DMS 273 (cell line): ENCODE results near the gene PRG2.
A peak's percentile ranks its signal among the peaks of the same experiment; 100 is the strongest.
"Not testable (repeated sequence)": the region's sequence is repeated elsewhere in the genome, so short reads cannot be mapped to it uniquely, and the experiment has no call there.

Experiments
- DNase-seq: peaks from one replicate; lab custom pipeline; 2025; ENCODE audit not compliant: unreplicated experiment; lab: John Stamatoyannopoulos, UW

PRG2 gene

DNA sequence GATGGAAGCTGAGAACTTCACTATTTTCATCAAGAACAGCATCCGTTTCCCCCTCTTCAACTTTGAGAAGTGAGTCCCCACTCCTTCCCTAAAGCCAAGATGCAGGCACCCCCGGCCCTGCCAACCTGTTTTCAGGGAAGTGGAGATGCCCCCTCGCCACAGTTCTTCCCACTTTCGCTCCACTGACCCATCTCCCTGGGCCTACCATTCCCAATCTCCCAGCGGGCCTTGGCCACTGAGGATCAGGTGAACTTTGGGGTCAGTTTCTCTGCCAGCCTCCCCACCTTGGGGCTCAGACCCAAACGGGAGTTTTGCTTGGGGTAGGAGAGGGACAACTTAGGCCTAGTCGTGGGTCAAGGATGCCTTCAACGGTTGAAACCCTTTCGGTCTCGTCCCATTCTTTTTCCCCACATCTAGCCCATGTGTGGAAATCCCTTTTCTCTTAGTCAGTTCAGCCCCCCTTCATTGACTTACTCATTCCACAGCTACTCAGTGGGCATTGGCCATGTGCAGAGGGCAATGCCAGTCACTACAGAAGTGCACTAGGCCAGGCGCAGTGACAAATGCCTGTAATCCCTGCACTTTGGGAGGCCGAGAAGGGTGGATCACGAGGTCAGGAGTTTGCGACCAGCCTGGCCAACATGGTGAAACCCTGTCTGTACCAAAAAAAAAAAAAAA lies 41.7 kb downstream of the PRG2 start:
- DNase-seq = no peak

DNA sequence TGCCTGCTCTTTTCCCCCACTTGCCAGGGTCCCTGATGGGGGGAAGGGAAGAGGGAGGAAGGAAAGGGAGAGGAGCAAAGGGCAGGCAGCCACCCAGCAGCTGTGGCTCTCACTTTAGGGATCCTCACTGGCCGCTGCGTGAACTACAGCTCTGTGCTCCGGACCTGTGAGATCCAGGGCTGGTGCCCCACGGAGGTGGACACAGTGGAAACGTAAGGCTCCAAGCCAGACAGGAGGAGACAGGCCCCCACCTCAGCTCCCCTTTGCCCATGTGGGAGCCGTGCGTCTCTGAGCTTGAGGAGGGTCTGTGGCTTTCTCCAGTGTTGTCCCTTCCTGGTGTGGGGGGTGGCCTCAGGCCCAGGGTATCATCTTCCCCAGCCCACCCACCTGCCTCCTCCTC lies 42.4 kb downstream of the PRG2 start:
- DNase-seq = no peak

DNA sequence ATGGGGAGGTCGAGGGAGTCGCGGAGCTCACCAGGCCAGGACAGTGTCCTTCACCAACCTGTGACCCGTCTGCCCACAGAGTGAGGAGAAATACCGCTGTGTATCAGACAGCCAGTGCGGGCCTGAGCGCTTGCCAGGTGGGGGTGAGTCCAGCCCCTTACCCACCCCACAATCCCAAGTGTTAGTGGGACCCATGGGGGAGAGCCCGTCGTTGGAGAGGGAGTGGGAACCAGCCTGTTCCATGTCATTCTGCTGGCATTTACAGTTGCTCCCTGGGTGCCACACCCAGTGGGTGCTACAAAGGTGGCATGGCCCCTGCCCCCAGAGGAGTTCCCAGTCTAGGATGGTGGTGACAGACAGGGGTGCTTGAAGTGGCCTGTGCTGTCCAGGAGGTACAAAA lies 43.1 kb downstream of the PRG2 start:
- DNase-seq = no peak

- peak; percentile 83 for DNase-seq
Observed at GRCh38 chr11:57345555-57346211, 44.8 kb downstream of the PRG2 start.

DNA sequence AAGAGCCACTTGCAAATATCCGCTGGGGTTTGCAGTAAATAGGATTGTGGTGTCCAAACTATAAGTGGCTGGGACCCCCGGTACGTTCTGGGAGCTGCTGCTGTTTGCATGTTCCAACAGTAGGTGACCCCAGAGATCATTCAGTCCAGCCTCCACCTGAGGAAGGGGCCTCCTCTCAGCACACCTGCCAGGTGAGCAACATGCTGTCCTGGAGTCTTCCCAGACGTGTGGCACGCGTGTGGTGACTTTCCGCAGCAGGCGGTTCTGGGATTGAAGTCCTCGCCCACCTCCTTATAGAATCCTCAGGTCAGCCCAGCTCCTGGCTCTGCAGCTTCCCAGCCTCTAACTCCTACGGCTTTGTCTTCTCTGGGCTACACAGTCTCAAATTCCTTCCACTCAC lies 45.6 kb downstream of the PRG2 start:
- no peak for DNase-seq

GRCh38 chr11:57343825-57344224 lies 46.6 kb downstream of the PRG2 start:
- DNase-seq = no peak

DNA sequence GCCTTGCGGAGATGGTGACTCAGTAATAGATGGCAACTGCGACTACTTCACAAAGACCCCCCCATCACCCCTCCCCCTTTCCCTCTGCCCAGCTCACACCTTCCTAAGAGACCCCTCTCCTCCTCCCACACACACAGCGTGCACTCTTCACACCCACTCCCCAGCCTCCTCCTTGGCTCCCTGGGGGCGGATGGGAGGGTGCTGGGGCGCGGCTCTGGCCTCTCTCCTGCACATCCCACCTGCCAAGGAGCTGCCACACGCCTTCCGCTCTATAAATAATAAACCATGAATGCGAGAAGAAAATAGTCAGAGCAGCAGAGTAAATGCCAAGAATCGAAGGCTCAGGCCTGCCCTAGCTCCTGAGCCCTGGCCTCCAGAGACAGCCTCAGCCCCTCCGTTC lies 47.7 kb downstream of the PRG2 start:
- DNase-seq = no peak

- no peak for DNase-seq
Observed at GRCh38 chr11:57341250-57341808, 49.1 kb downstream of the PRG2 start.

DNA sequence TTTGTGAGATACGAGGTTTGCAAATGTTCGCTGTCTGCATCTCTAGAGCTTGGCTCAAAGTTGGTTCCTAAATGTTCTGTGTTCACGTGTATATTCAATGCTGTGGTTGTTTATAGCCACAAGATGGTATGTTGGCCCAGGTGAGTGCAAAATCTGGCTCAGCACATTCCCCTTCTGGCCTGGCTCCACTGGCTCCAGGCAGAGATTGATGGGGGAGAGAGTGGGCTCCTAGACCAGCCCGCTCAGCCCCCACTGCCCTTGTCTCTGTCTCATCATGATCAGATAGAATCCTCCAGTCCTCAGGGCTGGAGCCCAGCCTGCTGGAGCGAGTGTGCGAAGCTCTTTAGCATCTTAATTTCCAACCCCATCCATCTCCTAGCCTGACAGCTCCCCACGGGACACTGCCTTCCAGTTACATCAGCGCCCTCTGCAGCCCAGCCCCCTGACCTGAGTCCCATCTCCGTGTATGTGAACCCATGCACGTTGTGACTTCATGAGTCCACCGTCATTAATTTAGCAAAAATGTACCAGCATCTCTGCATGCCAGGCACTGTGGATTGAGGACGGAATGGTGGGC lies 50.3 kb downstream of the PRG2 start:
- peak; percentile 63 for DNase-seq

GRCh38 chr11:57339328-57339727 lies 51.1 kb downstream of the PRG2 start:
- no peak for DNase-seq

DNA sequence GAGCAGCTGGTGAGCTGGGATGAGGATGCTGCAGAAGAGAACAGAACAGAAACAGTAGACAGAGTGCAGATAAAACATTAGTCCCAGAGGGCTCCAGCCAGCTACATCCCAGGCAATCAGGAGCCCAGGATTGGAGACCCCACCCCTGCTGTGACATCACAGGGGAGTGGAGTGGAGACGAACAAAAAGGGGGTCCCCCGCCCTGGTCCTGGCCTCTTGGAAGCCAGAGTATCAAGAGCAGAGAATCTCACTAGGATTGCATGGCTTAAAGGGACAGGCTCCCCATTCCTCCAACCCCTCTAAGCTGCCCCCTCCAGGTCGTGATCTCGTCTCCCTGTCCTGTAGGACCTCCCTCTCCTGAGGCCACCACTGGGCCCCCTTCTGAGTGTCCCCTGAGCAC lies 52.3 kb downstream of the PRG2 start, which contains the start of gene P2RX3:
Gene P2RX3, plus strand, starts transcription at position 211 of the 400 bp plus-strand sequence. CDS start 199 bp downstream, outside the sequence.
- DNase-seq = no peak

- not testable (repeated sequence) for DNase-seq
Observed at GRCh38 chr11:57336856-57337255, 53.6 kb downstream of the PRG2 start.
